ENCODE measurements around the gene PSMB10.

Gene PSMB10

GRCh38 chr16:67963662-67964321 lies 27.1 kb upstream of the PSMB10 start:
- no peak for DNase-seq

DNA sequence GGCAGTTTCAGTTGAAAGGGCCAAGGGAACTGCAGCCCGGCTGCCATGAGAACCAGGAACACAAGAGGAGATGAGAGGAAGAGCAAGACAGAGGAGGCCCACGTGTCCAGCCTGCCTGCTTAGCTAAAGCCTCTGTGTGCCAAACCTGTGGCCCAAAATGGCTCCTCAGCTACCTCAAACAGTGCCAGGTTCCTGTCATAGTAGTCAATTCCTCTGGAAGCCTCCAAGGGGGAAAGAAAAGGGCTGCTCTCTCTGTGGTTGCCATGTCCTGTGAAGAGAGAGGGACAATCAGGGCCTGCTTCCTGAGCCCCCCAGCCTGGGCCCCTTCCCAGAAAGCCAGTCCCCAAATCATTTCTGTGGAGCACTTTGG lies 26.6 kb upstream of the PSMB10 start:
- no peak for DNase-seq

GRCh38 chr16:67962135-67962534 lies 25.5 kb upstream of the PSMB10 start:
- DNase-seq = no peak

- DNase-seq = peak; percentile 90
These were observed 24.9 kb upstream of the PSMB10 start for GRCh38 chr16:67961551-67961957.

- DNase-seq = no peak
These were observed 23.1 kb upstream of the PSMB10 start for GRCh38 chr16:67959536-67960329.

DNA sequence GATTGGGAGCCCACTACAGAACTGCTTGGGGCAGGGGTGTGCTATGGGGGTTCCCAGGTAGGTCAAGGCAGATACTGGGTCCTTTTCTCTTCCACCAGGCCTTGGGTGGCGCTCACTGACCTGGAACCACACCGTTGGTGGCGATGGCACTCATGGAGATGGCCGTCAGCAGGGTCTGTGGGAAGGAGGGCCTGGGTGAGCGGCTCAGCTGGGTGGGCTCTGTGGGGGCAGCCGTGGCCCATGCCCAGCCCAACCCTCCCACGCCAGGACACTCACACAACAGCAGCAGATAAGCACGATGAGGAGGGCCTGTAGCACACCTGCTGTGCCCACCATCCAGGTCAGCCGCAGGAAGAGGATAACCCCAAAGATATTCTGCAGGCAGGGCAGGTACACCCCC lies 21.0 kb upstream of the PSMB10 start:
- DNase-seq = no peak

GRCh38 chr16:67954421-67955196 lies 18.0 kb upstream of the PSMB10 start:
- no peak for DNase-seq

DNA sequence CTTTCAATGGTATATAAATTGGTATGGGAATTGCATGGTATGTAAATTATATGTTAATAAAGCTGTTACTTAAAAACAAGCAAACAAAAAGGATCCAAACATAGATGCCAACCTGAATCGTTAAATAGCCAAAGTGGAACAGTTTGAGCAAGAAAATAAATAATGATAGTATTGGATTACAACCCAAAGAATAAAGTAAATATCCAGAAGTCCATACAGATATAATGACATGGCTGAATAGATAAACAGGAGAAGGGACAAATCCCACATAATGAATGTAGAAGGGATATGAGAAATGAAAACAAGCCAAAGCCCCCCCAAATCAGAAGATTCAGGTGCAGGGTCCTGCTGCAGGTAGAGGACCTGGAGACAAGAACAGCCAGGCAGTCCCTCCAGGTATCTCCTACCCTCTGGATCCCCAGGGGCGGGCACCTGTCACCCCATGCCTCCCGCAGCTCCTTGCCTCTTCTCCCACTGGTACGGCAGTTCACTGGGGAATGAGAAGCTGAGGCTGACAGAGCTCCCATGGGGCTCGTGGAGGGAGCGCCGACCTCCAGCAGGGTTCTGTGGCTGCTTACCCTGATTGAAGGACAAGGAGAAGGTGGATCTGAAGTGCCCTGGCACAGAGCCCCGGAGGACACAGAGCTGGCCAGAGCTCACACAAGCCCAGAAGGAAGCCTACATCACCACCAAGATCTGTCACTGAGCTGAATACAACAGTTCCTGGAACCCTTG lies 17.2 kb upstream of the PSMB10 start:
- no peak for DNase-seq

DNA sequence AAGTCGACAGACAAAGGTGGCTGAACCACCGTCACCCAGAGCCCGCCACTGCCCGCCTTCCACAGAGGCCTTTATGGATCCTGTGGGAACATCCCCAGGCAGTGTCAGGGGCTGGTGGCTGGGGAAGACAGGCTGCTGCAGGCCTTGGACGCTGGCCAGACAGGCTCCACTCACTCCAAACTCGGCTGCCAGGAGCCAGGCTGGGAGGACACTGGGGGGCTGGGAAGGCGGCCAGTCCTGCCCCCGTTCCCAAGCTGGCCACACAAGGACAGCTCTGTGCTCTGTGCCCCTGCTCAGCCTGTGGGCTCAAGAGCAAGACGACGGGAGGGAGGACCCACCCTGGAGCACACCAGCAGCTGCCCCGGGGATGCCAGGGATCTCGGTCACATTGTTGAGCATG lies 14.8 kb upstream of the PSMB10 start:
- no peak for DNase-seq

- DNase-seq = no peak
These were observed 13.7 kb upstream of the PSMB10 start for GRCh38 chr16:67950335-67950843.

DNA sequence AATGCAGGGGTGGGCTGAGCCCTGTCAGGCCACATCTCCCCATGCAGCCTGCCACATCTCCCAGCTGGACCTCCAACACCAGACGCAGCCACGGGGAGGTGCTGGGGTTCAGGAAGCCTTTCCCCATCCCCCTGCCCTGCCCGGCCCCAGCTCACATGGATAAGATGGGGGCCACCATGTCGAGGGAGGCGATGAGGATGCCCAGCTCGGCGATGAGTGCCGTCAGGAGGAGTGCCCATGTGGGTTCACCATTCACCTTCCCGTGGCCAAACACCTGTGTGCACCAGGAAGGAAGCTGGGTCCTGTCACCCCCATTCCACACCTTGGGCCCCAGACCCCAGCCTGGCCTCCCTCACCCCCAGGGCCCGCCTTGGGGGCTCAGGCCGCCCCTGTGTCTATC lies 13.0 kb upstream of the PSMB10 start:
- DNase-seq = no peak

GRCh38 chr16:67948015-67948414 lies 11.4 kb upstream of the PSMB10 start:
- no peak for DNase-seq

- DNase-seq = no peak
These were observed 10.4 kb upstream of the PSMB10 start for GRCh38 chr16:67946966-67947558.

GRCh38 chr16:67946128-67946569 lies 9.5 kb upstream of the PSMB10 start:
- no peak for DNase-seq

DNA sequence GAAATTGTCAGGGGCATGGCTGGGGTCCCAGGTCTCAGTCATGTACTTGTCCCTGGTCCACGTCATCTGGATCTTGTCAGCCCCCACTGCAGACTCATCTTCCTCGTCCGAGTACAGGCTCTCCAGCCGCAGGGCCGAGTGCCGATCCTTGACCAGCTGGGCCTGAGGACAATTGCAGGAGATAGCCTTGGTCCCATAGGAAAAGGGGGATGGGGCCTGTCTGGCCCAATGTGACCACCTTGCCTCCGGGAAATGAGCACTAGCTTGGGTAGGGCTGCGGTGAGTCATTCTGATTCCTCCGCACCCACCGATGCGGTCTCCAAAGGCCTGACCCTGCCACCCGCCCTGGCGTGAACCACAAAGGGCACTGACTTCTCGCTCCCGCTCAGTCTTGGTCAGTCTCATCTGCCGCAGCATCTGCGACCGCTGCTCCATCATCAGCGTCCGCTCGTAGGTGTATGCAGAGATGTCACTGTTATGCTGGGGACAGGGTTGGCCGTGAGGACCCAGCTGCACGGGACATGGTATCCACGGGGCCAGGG lies 8.8 kb upstream of the PSMB10 start:
- DNase-seq = no peak

- no peak for DNase-seq
These were observed 8.2 kb upstream of the PSMB10 start for GRCh38 chr16:67944690-67945391.

DNA sequence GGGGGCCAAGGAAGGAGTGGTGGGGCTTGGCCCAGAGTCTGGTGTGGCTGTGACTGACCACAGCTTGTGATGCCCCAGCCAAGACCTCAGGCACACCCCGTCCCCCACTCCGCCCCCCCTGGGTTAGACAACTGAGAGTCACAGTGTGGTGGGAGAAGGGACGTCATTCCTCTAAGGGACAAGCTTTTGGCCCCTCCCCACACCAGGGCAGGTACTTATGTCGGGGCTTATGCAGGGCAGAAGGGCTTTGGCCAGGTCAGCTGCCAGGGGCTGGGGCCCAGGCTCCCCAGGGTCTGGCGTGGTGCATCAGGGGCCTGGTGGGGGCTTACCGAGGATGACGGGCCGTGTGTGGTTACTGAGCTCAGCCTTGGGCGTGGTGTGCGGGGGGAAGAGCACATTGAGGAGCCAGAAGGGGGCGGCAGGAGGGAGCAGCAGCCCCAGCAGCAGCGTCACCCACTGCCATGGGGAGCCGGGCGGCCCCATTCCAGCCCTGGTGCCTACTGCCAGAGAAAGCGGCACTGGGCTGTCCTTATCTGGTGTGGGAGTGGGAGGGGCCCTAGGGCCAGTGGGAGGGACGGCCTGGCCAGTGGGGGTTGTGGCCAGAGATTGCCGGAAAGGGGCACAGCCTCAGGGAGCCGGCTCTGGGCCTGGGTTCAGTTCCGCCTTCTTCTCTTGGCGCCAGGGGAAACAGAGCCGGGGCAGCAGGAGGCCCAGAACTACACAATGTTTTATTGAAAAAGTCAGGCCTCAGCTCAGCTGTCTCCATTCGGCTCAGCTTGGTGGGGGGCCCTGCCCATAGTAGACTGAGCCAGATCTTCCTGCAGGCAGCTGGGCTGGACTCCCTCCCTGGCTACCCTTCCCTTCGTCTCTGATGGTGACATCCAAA lies 7.2 kb upstream of the PSMB10 start, which contains the start of gene LCAT:
LCAT (minus strand) TSS at position 502 of the 886 bp plus-strand sequence; CDS start at position 483, 19 bp downstream.
- no peak for DNase-seq

- DNase-seq = no peak
These were observed 6.6 kb upstream of the PSMB10 start for GRCh38 chr16:67943256-67943618.

DNA sequence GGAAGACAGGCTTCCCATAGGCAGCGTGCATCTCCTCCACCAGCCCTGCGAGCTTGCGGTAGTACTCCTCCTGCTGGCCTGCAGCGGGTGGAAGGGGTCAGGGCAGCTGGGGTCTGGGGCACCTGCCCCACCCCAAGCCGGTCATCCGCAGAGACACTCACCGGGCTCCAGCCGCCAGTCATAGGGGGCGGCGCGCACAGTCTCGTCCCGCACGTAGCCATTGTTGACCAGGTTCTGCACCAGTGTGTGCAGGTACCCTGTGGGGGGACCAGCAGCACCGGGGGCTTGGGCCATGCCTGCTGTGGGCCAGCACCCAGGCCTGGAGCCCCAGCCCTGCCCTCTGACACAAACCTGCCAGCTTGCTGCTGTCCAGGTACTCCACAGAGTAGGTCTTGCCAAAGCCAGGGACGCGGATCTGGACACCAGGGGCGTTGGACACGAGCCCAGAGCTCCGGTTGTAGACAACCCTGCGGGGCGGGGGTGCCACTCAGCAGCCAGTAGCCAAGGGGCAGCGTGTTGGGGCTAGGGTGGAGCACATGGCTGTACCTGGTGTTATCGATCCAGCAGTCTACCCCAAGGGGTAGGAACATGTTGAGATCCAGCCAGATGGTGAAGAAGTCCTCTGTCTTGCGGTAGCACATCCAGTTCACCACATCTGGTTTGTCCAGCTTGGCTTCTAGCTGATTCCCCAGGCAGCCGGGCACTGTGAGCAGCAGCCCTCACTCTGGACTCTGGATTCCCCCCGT lies 6.0 kb upstream of the PSMB10 start:
- no peak for DNase-seq

- DNase-seq = no peak
These were observed 5.5 kb upstream of the PSMB10 start for GRCh38 chr16:67942200-67942509.

Data from NCI-H510A (cell line).